Natural killer cell (primary cell): ENCODE results near the gene CNBD2. TPM values are rescaled to one million over a fixed set of nuclear protein-coding genes. Genes with fewer than 3 reads are reported as not detected.
"Not testable (repeated sequence)": the region's sequence is repeated elsewhere in the genome, so short reads cannot be mapped to it uniquely, and the experiment has no call there.

Experiments used
- ATAC-seq, 3 donors: fragments of 150-1000 bp in 2 of 3; fragments of 200-7000 bp in 1 of 3; cut with Tn5 transposase; 1 replicate in 1 of 3; 2 replicates in 2 of 3; pipeline ENCODE4 v1.10.0; 2021; ENCODE audit warnings: mild to moderate bottlenecking in 2 of 3, moderate library complexity in 2 of 3
- DNase-seq, 2 donors: peaks; one replicate each; pipeline versions ENCODE4 v3.0.0 to v3.0.0-alpha.2; 2013 to 2021; ENCODE audit warnings: mixed read lengths in 1 of 2
- H3K27ac ChIP-seq: one replicate; pipeline ENCODE4 v1.5.1; 2013; ENCODE audit warnings: mild to moderate bottlenecking, low read length
- H3K27me3 ChIP-seq: one replicate; pipeline ENCODE4 v1.6.1; 2013; ENCODE audit warnings: low read length; ENCODE audit not compliant: control insufficient read depth, insufficient read depth
- H3K36me3 ChIP-seq: one replicate; pipeline ENCODE4 v1.6.1; 2013; ENCODE audit warnings: low read length; ENCODE audit not compliant: control insufficient read depth, insufficient read depth
- H3K4me1 ChIP-seq: one replicate; pipeline ENCODE4 v1.6.1; 2013; ENCODE audit warnings: low read length; ENCODE audit not compliant: control insufficient read depth, insufficient read depth
- H3K4me3 ChIP-seq: one replicate; pipeline ENCODE4 v1.5.1; 2013; ENCODE audit warnings: low read length
- H3K9me3 ChIP-seq: one replicate; pipeline ENCODE4 v1.6.1; 2013; ENCODE audit warnings: low read length; ENCODE audit not compliant: control insufficient read depth, insufficient read depth
- H3K27ac Mint-ChIP-seq, 2 donors: one replicate each; pipeline ENCODE4 v1.8.0; 2022; ENCODE audit warnings: mild to moderate bottlenecking in 2 of 2, mixed read lengths in 2 of 2, moderate library complexity in 1 of 2
- H3K27me3 Mint-ChIP-seq, 2 donors: one replicate each; pipeline ENCODE4 v1.8.0; 2022; ENCODE audit warnings: low read depth in 2 of 2, mixed read lengths in 2 of 2
- H3K36me3 Mint-ChIP-seq: one replicate; pipeline ENCODE4 v1.8.0; 2022; ENCODE audit warnings: mixed read lengths
- H3K4me1 Mint-ChIP-seq, 2 donors: one replicate each; pipeline ENCODE4 v1.8.0; 2022; ENCODE audit warnings: mixed read lengths in 2 of 2
- H3K4me3 Mint-ChIP-seq: one replicate; pipeline ENCODE4 v1.8.0; 2022; ENCODE audit warnings: mild to moderate bottlenecking, moderate library complexity, mixed read lengths
- H3K9me3 Mint-ChIP-seq, 2 donors: one replicate each; pipeline ENCODE4 v1.8.0; 2022; ENCODE audit warnings: mixed read lengths in 2 of 2
- CTCF ChIP-seq: fragments of 200-600 bp; IDR thresholded peaks from one replicate; pipeline ENCODE4 v1.8.0; 2022; ENCODE audit warnings: antibody characterized with exemption
- WGBS: methylation state at CpG from one replicate; pipeline ENCODE4 v1.1.7; 2013; ENCODE audit warnings: missing lambda C conversion rate; ENCODE audit not compliant: insufficient coverage; 5-methylcytosine and 5-hydroxymethylcytosine counted together
- intact Hi-C: fragments of 100-400 bp; cut with micrococcal nuclease; formaldehyde crosslinking; loops from one replicate; pipeline ENCODE4 v1.14.2; 2022
- total RNA-seq, 4 donors: library from RNA; stranded (reverse); fragments of 120-200 nt in 1 of 4; gene quantifications; one replicate each; pipeline versions ENCODE4 v1.2.3 to v1.2.4, GENCODE V29; 2013 to 2022

CNBD2 gene
- total RNA-seq, 3 donors from 2014 or later (not counting 1 experiment from before 2014, with no cell fraction given): 17.2 to 20.5 (median 19.5) TPM

GRCh38 chr20:35956616-35957015 lies 11.8 kb upstream of the CNBD2 start:
- no peak overlapping the region for H3K27ac ChIP-seq
- H3K9me3 ChIP-seq: no peaks in the 10 kb centered on the region
- no peaks in the 10 kb centered on the region for H3K36me3 ChIP-seq
- intact Hi-C loops: no loop called here
- H3K4me1 ChIP-seq: peaks cover 18% of the 10 kb centered on the region
- H3K27me3 ChIP-seq: no peaks in the 10 kb centered on the region
- Mint-ChIP-seq H3K4me1 (peaks cover 17 to 25% of the 10 kb centered on the region in 2 donors), H3K36me3 (no peaks in the 10 kb centered on the region), H3K4me3 (peak overlapping the region; percentile 5), H3K27ac (no peak overlapping the region), H3K9me3 (no peaks in the 10 kb centered on the region), H3K27me3 (peaks cover 0 to 3% of the 10 kb centered on the region in 2 donors)
- ATAC-seq: no peak
- DNase-seq: no peak
- no peak overlapping the region for H3K4me3 ChIP-seq
- TF ChIP-seq CTCF: no peak

DNA sequence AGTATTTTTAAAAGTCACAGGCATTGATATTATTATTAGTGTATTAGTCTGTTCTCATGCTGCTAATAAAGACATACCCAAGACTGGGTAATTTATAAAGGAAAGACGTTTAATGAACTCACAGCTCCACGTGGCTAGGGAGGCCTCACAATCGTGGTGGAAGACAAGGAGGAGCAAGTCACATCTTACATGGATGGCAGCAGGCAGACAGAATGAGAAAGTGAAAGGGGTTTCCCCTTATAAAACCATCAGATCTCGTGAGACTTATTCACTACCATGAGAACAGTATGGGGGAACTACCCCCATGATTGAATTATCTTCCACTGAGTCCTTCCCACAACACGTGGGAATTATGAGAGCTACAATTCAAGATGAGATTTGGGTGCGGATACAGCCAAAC lies 9.1 kb upstream of the CNBD2 start:
- DNase-seq, H3K4me1 ChIP-seq, H3K4me3 Mint-ChIP-seq, H3K9me3 ChIP-seq, H3K9me3 Mint-ChIP-seq, H3K27me3 ChIP-seq, H3K4me3 ChIP-seq, H3K27me3 Mint-ChIP-seq, H3K36me3 ChIP-seq, intact Hi-C loops, H3K36me3 Mint-ChIP-seq, H3K27ac ChIP-seq, H3K27ac Mint-ChIP-seq, ATAC-seq: not testable (repeated sequence)
- peaks cover 5 to 11% of the 10 kb centered on the region in 2 donors for H3K4me1 Mint-ChIP-seq
- 70% methylated on average over 4 of the region's 6 CpGs for WGBS

GRCh38 chr20:35963878-35964277 lies 4.5 kb upstream of the CNBD2 start:
- no peaks in the 10 kb centered on the region for H3K4me1 ChIP-seq
- H3K27me3 ChIP-seq: no peaks in the 10 kb centered on the region
- no peak overlapping the region for H3K4me3 Mint-ChIP-seq
- DNase-seq: no peak
- no peaks in the 10 kb centered on the region for H3K4me1 Mint-ChIP-seq
- no peaks in the 10 kb centered on the region for H3K36me3 ChIP-seq
- 81% methylated on average over 3 of the region's 4 CpGs for WGBS
- intact Hi-C loops: no loop called here
- ATAC-seq: no peak
- no peaks in the 10 kb centered on the region for H3K36me3 Mint-ChIP-seq
- TF ChIP-seq CTCF: no peak
- no peak overlapping the region for H3K4me3 ChIP-seq
- H3K27me3 Mint-ChIP-seq: peaks cover 0 to 6% of the 10 kb centered on the region in 2 donors
- H3K27ac Mint-ChIP-seq: no peak overlapping the region
- no peaks in the 10 kb centered on the region for H3K9me3 Mint-ChIP-seq
- H3K27ac ChIP-seq: no peak overlapping the region
- H3K9me3 ChIP-seq: no peaks in the 10 kb centered on the region

GRCh38 chr20:35968930-35969329 lies 540 bp downstream of the CNBD2 start:
- 75% methylated on average over 1 of the region's 1 CpG for WGBS
- ATAC-seq (no peak), DNase-seq (no peak)
- no peaks in the 10 kb centered on the region for H3K9me3 Mint-ChIP-seq
- no peak for TF ChIP-seq CTCF
- H3K36me3 Mint-ChIP-seq: no peaks in the 10 kb centered on the region
- Histone ChIP-seq H3K4me3 (no peak overlapping the region), H3K27ac (no peak overlapping the region), H3K36me3 (no peaks in the 10 kb centered on the region), H3K27me3 (no peaks in the 10 kb centered on the region), H3K9me3 (no peaks in the 10 kb centered on the region), H3K4me1 (no peaks in the 10 kb centered on the region)
- H3K27ac Mint-ChIP-seq: no peak overlapping the region
- H3K27me3 Mint-ChIP-seq: peaks cover 0 to 5% of the 10 kb centered on the region in 2 donors
- no peaks in the 10 kb centered on the region for H3K4me1 Mint-ChIP-seq
- no peak overlapping the region for H3K4me3 Mint-ChIP-seq
- intact Hi-C loops: no loop called here
